Middle frontal gyrus (tissue), 1 donor: ENCODE data around the gene PRKG1.
"Not testable (repeated sequence)": the region's sequence is repeated elsewhere in the genome, so short reads cannot be mapped to it uniquely, and the experiment has no call there.

ENCODE experiments used
- DNase-seq: peaks from one replicate; pipeline ENCODE4 v3.0.0-alpha.2; 2015; ENCODE audit warnings: low spot score; ENCODE audit errors: extremely low spot score

Gene PRKG1

GRCh38 chr10:51169111-51169510, 94.8 kb downstream of the PRKG1 start:
- DNase-seq: no peak

GRCh38 chr10:51170518-51171245, 96.4 kb downstream of the PRKG1 start:
- DNase-seq: no peak

- no peak for DNase-seq
These were observed 97.7 kb downstream of the PRKG1 start for GRCh38 chr10:51171946-51172345.

GRCh38 chr10:51176976-51177695, 102.8 kb downstream of the PRKG1 start:
- no peak for DNase-seq

GRCh38 chr10:51178634-51179033, 104.3 kb downstream of the PRKG1 start:
- DNase-seq: no peak

GRCh38 chr10:51180141-51180540, 105.9 kb downstream of the PRKG1 start:
- no peak for DNase-seq

- DNase-seq: no peak
These were observed 109.5 kb downstream of the PRKG1 start for GRCh38 chr10:51183783-51184182.

GRCh38 chr10:51186361-51186760, 112.1 kb downstream of the PRKG1 start:
- no peak for DNase-seq

GRCh38 chr10:51188008-51188407, 113.7 kb downstream of the PRKG1 start:
- DNase-seq: no peak

GRCh38 chr10:51188866-51189265, 114.6 kb downstream of the PRKG1 start:
- DNase-seq: no peak

GRCh38 chr10:51196508-51197175, 122.4 kb downstream of the PRKG1 start:
- no peak for DNase-seq

- no peak for DNase-seq
These were observed 123.9 kb downstream of the PRKG1 start for GRCh38 chr10:51198170-51198569.

GRCh38 chr10:51201947-51202346, 127.7 kb downstream of the PRKG1 start:
- no peak for DNase-seq

- no peak for DNase-seq
These were observed 129.1 kb downstream of the PRKG1 start for GRCh38 chr10:51203359-51203758.

GRCh38 chr10:51204066-51204465, 129.8 kb downstream of the PRKG1 start:
- no peak for DNase-seq

- no peak for DNase-seq
These were observed 130.4 kb downstream of the PRKG1 start for GRCh38 chr10:51204701-51205100.

- DNase-seq: no peak
These were observed 132.2 kb downstream of the PRKG1 start for GRCh38 chr10:51206500-51206899.

GRCh38 chr10:51212937-51213336, 138.7 kb downstream of the PRKG1 start:
- DNase-seq: not testable (repeated sequence)

GRCh38 chr10:51214207-51215196, 140.2 kb downstream of the PRKG1 start:
- no peak for DNase-seq

GRCh38 chr10:51215951-51216834, 141.9 kb downstream of the PRKG1 start:
- DNase-seq: no peak
